Astrocyte (in vitro differentiated cells and primary cell): Measurements from ENCODE around the gene PTPN9.

Experiments
- EZH2 ChIP-seq: IDR thresholded peaks from 2 replicates; pipeline ENCODE4 v1.6.1; 2012; ENCODE audit warnings: mild to moderate bottlenecking, low read length, inconsistent platforms; ENCODE audit not compliant: insufficient read depth
- TF ChIP-seq, protein P1 (sequence below): IDR thresholded peaks from 2 replicates; pipeline ENCODE4 v1.5.1; 2011; ENCODE audit warnings: low read depth, mild to moderate bottlenecking, inconsistent platforms, low read length, moderate library complexity; ENCODE audit not compliant: insufficient read depth

GRCh38 chr15:75561888-75562287 lies 17.2 kb downstream of the PTPN9 start:
- TF ChIP-seq, protein P1, sequence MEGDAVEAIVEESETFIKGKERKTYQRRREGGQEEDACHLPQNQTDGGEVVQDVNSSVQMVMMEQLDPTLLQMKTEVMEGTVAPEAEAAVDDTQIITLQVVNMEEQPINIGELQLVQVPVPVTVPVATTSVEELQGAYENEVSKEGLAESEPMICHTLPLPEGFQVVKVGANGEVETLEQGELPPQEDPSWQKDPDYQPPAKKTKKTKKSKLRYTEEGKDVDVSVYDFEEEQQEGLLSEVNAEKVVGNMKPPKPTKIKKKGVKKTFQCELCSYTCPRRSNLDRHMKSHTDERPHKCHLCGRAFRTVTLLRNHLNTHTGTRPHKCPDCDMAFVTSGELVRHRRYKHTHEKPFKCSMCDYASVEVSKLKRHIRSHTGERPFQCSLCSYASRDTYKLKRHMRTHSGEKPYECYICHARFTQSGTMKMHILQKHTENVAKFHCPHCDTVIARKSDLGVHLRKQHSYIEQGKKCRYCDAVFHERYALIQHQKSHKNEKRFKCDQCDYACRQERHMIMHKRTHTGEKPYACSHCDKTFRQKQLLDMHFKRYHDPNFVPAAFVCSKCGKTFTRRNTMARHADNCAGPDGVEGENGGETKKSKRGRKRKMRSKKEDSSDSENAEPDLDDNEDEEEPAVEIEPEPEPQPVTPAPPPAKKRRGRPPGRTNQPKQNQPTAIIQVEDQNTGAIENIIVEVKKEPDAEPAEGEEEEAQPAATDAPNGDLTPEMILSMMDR = no peak
- no peak for TF ChIP-seq EZH2
